NCI-H2171 treated with DMSO at 0.1 percent for 48 hours (cell line): ENCODE results near the gene RIN3.

Experiments
- DNase-seq: peaks from one replicate; lab custom pipeline; 2025; lab: John Stamatoyannopoulos, UW

The RIN3 gene

GRCh38 chr14:92487513-92488133 lies 26.0 kb upstream of the RIN3 start:
- DNase-seq, result no peak

GRCh38 chr14:92489394-92490238 lies 24.0 kb upstream of the RIN3 start:
- no peak for DNase-seq

- DNase-seq, result no peak
These were observed 23.2 kb upstream of the RIN3 start for GRCh38 chr14:92490239-92490959.

DNA sequence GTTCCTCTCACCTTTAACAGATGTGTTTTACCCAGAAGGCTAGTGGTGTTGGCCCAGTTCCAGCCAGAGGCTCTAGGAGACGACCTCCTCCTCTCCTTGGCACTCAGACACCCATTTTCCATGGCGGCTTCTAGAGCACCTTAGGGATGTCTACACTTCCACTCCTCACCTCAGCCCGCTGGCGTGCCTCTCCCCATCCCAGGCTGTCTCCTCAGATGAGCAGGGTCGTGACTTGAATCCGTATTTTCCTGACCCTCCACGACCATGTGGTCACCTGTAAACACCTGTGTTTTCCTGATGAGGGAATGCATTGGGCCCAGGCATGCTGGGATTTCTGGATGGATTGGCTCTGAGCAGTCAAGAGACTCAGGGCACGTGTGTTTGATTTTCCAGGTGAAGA lies 21.8 kb upstream of the RIN3 start:
- DNase-seq, result no peak

DNA sequence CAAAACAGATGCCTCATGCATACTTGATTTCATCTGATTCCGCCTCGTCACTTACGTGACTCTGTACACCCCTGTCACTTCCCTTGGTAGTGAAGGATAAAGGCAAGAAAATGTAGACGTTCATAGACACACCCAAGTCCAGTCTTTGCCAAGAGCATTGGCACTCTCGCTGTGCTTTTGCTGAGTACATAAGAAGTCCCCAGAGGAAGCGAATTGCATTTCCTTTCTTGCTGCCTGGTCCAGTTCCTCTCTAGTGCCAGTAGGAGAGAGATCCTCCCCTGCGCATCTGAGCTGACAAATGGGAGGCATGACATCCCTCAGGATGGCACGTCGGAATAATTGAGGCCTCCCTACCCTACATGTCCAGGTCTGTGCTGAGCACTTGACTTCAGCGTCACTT lies 21.3 kb upstream of the RIN3 start:
- peak; percentile 19 for DNase-seq

DNA sequence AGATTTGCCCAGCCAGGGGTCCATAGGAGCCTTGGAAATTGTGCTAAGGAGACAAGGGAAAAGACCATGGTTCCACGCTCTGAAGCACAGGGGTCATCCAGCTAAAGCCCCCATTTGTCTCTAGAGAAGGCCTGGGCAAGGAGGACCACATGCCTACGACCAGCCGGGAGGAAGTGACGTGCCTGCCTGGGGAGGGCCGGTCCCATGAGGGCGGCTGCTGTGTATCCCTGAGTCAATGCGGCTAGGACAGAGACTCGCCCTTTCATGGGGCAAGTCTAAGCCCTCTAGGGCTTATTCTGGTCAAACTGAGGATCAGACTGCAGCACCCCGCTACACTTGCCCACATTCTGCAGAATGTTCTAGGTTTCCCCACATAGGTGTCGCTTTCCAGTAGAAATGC lies 20.6 kb upstream of the RIN3 start:
- no peak for DNase-seq

DNA sequence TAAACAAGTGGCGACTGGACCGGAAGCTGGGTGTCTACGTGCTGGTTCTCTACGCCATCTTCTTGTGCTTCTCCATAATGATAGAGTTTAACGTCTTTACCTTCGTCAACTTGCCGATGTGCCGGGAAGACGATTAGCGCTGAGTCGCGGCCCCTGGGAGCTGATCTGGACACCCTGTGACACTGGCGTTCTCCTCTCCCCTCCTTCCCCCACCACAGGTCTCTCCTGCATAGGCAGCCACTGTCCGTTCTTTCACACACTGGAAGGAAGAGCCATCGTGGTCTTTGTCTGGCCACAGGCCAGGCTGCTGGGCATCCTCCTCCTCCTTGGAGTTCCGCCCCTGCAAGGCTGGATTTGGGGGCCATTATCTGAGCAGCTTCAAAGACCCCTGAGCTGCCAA lies 20.1 kb upstream of the RIN3 start:
- no peak for DNase-seq

DNA sequence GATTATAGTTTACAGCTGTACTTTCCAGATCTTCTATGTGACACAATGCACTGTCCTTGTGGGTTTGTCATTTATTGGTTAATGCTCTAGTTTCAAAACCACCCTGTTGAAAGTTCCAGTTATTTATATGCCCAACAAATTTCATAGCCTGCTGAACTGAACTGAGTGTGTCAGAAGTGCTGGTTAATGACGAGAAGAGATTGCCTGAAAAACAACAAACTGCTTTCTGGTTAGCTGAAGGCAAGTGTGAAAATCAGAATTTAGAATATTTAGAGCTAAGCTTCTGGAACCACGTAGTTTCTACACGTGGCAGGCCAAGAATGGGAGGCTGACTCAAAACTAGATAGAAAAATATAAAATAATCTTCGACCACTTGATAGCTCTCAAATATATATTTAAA lies 19.1 kb upstream of the RIN3 start:
- no peak for DNase-seq

DNA sequence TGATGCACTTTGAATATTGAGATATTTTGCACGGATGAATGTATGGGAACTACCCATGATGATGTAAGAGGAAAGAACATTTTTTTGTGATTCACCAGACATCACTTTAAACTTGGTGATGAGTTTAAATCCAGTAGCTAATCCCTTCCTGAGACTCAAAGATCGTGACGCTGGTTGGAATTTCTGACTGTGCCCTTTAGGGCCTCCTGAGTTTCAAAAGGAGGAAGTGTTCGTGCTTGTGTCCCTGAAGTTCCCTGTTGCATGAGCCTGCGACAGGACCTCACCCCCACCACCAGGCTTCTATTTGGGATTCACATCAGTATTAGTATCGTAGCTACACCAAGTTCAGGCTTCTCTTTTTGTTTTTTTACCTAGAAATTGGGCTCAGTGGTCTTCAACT lies 18.6 kb upstream of the RIN3 start:
- no peak for DNase-seq

DNA sequence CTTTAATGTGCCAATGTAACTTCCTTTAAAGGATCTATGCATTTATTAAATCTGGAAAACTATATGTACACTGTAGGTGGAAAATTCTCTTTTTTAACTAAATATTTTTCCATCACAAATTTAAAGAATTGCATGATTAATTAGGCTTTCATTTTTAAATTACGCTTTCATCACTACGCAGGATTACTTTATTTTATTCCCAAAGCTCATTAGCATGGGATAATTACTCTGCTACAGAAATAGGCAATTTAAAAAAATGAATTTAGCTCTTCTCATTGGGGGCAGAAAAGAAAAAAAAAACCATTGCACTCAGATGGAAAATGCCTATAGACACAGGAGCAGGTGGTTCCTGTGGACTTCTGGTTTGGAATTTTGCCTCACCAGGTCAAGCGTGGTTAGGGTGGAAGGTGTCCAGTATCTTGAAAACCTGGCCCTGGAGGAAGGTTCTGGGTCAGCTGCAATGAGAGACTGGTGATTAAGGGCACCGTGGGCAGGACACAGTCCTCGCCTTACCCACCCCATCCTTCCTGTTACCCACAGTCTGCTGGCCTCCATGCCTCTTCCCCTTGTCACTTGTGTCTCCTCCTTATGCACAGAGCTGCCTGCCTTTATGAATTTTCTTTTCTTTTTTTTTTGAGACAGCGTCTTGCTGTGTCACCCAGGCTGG lies 17.3 kb upstream of the RIN3 start:
- DNase-seq, result no peak

DNA sequence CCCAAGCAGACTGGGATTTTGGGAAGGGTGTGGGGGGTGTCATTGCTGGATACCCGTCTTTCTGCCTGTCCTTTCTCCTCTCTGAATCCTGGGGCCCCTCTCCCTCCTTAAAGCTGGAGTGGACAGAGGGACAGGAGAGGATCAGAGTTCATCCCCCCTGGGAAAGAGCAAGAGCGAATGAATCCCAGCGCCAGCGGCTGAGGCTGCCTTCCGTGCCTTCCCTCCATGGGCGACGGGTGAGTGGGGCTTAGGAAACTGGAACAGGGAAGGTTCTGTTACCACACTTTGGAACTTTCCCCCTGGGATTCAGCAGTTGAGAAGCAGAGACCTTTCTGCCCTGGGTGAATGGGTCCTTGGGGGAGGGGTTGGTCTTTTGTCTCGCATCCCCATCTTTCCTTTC lies 16.2 kb upstream of the RIN3 start:
- DNase-seq, result no peak

- DNase-seq, result no peak
These were observed 14.3 kb upstream of the RIN3 start for GRCh38 chr14:92499234-92499633.

DNA sequence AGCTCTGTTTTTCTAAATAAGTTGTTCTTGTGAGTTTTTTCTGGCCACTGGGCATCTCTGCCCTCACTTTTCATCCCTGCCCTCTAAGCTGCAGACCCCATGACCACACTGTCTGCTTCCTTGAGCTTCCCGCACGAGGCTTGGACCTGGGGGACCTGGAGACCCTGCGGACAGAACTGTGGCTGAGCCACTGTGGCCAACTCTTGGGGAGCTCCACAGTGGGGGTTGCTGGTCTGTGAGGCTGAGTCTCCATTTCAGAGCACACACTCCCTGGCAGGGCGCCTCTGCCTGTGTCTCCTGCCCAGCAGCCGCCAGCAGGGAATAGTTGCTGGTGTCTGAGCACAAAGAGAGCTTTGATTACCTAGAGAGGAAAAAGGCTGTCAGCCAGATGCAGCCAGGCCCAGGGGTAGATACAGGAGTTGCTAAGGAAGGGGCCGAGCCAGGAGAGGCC lies 13.1 kb upstream of the RIN3 start:
- DNase-seq, result peak; percentile 46

- no peak for DNase-seq
These were observed 11.7 kb upstream of the RIN3 start for GRCh38 chr14:92501891-92502351.

GRCh38 chr14:92502541-92503286 lies 10.9 kb upstream of the RIN3 start:
- DNase-seq, result no peak

GRCh38 chr14:92503756-92504491 lies 9.7 kb upstream of the RIN3 start:
- no peak for DNase-seq

GRCh38 chr14:92505826-92506225 lies 7.8 kb upstream of the RIN3 start:
- no peak for DNase-seq

DNA sequence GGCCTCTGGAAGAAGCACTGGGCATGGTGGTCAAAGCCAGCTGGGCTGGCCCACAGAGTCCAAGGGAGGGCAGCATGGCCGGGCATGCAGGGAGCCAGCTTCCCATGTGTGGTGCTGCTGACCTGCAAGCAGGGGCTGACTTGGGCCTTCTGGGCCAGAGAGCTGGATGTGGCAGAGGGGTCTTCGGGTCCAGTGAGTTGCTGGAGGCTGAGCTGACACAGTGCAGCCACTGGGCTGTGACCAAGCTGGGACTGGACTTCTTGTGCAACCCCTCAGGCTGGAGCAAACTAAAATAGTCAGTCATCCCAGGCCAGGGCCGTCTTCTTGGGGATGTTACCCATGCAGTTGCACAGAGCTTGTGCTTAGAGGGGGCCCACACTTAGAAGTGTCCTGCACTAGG lies 7.3 kb upstream of the RIN3 start:
- DNase-seq, result no peak

DNA sequence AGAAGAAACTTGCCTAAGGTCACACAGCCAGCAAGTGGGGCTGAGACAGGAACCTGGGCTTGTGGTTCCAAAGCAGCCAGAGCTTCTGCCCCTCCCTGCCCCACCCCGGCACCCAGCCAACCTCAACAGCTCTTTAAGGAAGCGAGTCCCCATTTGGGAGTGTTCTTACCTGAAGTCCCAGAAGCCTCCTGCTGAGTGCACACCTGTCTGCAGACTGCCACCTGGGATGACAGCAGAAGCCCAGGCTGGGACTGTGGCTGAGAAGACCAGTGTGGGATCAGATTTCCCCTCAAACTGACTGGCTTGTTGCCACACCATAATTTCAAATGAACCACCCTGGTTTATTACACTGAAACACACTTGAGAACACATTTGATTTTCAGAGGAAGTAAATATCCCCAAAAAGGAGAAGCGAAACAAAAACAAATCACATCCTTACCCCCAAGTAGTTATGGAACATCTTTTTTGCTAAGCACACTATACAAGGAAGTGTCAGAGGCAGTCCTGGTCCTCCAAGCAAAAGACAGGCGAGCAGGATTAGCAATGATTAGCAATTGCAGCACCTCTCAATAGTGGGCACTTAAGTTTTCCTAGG lies 6.3 kb upstream of the RIN3 start:
- peak; percentile 99 for DNase-seq

GRCh38 chr14:92510972-92511371 lies 2.6 kb upstream of the RIN3 start:
- DNase-seq, result no peak
